H9 (cell line): ENCODE data around the gene KIF16B. TPM values are rescaled to one million over a fixed set of nuclear protein-coding genes. Genes with fewer than 3 reads are reported as not detected.

Experiments used
- DNase-seq: peaks from one replicate; pipeline ENCODE4 v3.0.0-alpha.2; 2017
- H2AFZ ChIP-seq: one replicate; pipeline ENCODE4 v1.6.1; 2013; ENCODE audit warnings: mild to moderate bottlenecking, low read length, control low read depth, moderate library complexity
- H2AK5ac ChIP-seq: 2 replicates; pipeline ENCODE4 v1.6.1; 2013; ENCODE audit warnings: low read length, control low read depth, mixed read lengths; ENCODE audit not compliant: insufficient read length
- H2BK120ac ChIP-seq: one replicate; pipeline ENCODE4 v1.6.1; 2013; ENCODE audit warnings: low read depth, mild to moderate bottlenecking, low read length, control low read depth, inconsistent platforms; ENCODE audit not compliant: poor library complexity, severe bottlenecking
- H2BK12ac ChIP-seq: 2 replicates; pipeline ENCODE4 v1.6.1; 2013; ENCODE audit warnings: low read length, control low read depth, mixed read lengths, low read depth; ENCODE audit not compliant: insufficient read length
- H2BK15ac ChIP-seq: 2 replicates; pipeline ENCODE4 v1.6.1; 2013; ENCODE audit warnings: low read depth, low read length, control low read depth
- H2BK20ac ChIP-seq: one replicate; pipeline ENCODE4 v1.6.1; 2013; ENCODE audit warnings: low read depth, mild to moderate bottlenecking, low read length, control low read depth, inconsistent platforms; ENCODE audit not compliant: poor library complexity, severe bottlenecking
- H2BK5ac ChIP-seq: 2 replicates; pipeline ENCODE4 v1.6.1; 2013; ENCODE audit warnings: low read length, control low read depth, mixed read lengths; ENCODE audit not compliant: insufficient read length
- H3K14ac ChIP-seq: 2 replicates; pipeline ENCODE4 v1.6.1; 2013; ENCODE audit warnings: low read length, control low read depth; ENCODE audit not compliant: insufficient read depth
- H3K18ac ChIP-seq: 2 replicates; pipeline ENCODE4 v1.6.1; 2013; ENCODE audit warnings: low read depth, mild to moderate bottlenecking, mixed read lengths, low read length, control low read depth; ENCODE audit not compliant: insufficient read length
- H3K23ac ChIP-seq: 2 replicates; pipeline ENCODE4 v1.6.1; 2013; ENCODE audit warnings: low read length, control low read depth, mixed read lengths, low read depth; ENCODE audit not compliant: insufficient read length
- H3K23me2 ChIP-seq: 2 replicates; pipeline ENCODE4 v1.6.1; 2013; ENCODE audit warnings: low read depth, mild to moderate bottlenecking, mixed read lengths, low read length, control low read depth; ENCODE audit not compliant: insufficient read length, poor library complexity, severe bottlenecking
- H3K27ac ChIP-seq: 2 replicates; pipeline ENCODE4 v1.5.1; 2013; ENCODE audit warnings: low read length, control low read depth, mixed read lengths, low read depth; ENCODE audit not compliant: insufficient read length
- H3K27me3 ChIP-seq: 2 replicates; pipeline ENCODE4 v1.6.1; 2013; ENCODE audit warnings: low read length, control low read depth, inconsistent platforms; ENCODE audit not compliant: insufficient read depth
- H3K4ac ChIP-seq: 2 replicates; pipeline ENCODE4 v1.6.1; 2013; ENCODE audit warnings: low read depth, mild to moderate bottlenecking, control low read depth, inconsistent platforms, low read length, moderate library complexity
- H3K4me1 ChIP-seq: 2 replicates; pipeline ENCODE4 v1.6.1; 2013; ENCODE audit warnings: low read length, control low read depth, inconsistent platforms; ENCODE audit not compliant: insufficient read depth
- H3K4me2 ChIP-seq: 2 replicates; pipeline ENCODE4 v1.6.1; 2013; ENCODE audit warnings: low read length, control low read depth, mixed read lengths; ENCODE audit not compliant: insufficient read length, insufficient read depth
- H3K56ac ChIP-seq: 2 replicates; pipeline ENCODE4 v1.6.1; 2013; ENCODE audit warnings: low read depth, mild to moderate bottlenecking, mixed read lengths, low read length, control low read depth; ENCODE audit not compliant: insufficient read length
- H3K79me1 ChIP-seq: 2 replicates; pipeline ENCODE4 v1.6.1; 2013; ENCODE audit warnings: low read depth, mild to moderate bottlenecking, moderate library complexity, low read length, control low read depth, inconsistent platforms; ENCODE audit not compliant: insufficient read depth, poor library complexity, severe bottlenecking
- H3K79me2 ChIP-seq: 2 replicates; pipeline ENCODE4 v1.6.1; 2013; ENCODE audit warnings: low read length, control low read depth, inconsistent platforms; ENCODE audit not compliant: insufficient read depth
- H3K9ac ChIP-seq: 2 replicates; pipeline ENCODE4 v1.6.1; 2013; ENCODE audit warnings: low read length, control low read depth, mixed read lengths; ENCODE audit not compliant: insufficient read length; ENCODE audit errors: extremely low read depth
- H3K9me3 ChIP-seq: one replicate; pipeline ENCODE4 v1.6.1; 2013; ENCODE audit warnings: low read depth, low read length, inconsistent platforms; ENCODE audit not compliant: control insufficient read depth
- H3T11ph ChIP-seq: one replicate; pipeline ENCODE4 v1.6.1; 2013; ENCODE audit warnings: mild to moderate bottlenecking, low read length, control low read depth, inconsistent platforms
- H4K20me1 ChIP-seq: one replicate; pipeline ENCODE4 v1.6.1; 2013; ENCODE audit not compliant: control insufficient read depth, insufficient read length, insufficient read depth
- H4K5ac ChIP-seq: 2 replicates; pipeline ENCODE4 v1.6.1; 2013; ENCODE audit warnings: low read depth, mild to moderate bottlenecking, mixed read lengths, low read length, control low read depth; ENCODE audit not compliant: insufficient read length
- H4K8ac ChIP-seq: replicated peaks from 2 replicates; pipeline ENCODE4 v1.6.1; 2013; ENCODE audit warnings: low read length, control low read depth, mixed read lengths, low read depth; ENCODE audit not compliant: insufficient read length
- H4K91ac ChIP-seq: 2 replicates; pipeline ENCODE4 v1.6.1; 2013; ENCODE audit warnings: low read depth, mild to moderate bottlenecking, moderate library complexity, mixed read lengths, low read length, control low read depth; ENCODE audit not compliant: insufficient read length
- H3K27ac Mint-ChIP-seq, 3 experiments: 2 replicates in 2 of 3; 3 replicates in 1 of 3; pipeline ENCODE4 v1.8.0; 2020 to 2021; ENCODE audit warnings: mixed read lengths in 3 of 3, mild to moderate bottlenecking in 1 of 3, moderate library complexity in 1 of 3
- H3K27me3 Mint-ChIP-seq: 2 replicates; pipeline ENCODE4 v1.8.0; 2021; ENCODE audit warnings: low read depth, mild to moderate bottlenecking, moderate library complexity, mixed read lengths
- H3K36me3 Mint-ChIP-seq, 3 experiments: 2 replicates in 2 of 3; 3 replicates in 1 of 3; pipeline ENCODE4 v1.8.0; 2020 to 2021; ENCODE audit warnings: low read depth in 3 of 3, mixed read lengths in 3 of 3; ENCODE audit not compliant: insufficient read depth in 1 of 3
- H3K4me1 Mint-ChIP-seq, 2 experiments: 2 replicates each; pipeline ENCODE4 v1.8.0; 2020; ENCODE audit warnings: mixed read lengths in 2 of 2
- H3K4me3 Mint-ChIP-seq, 2 experiments: 2 replicates in 1 of 2; 3 replicates in 1 of 2; pipeline ENCODE4 v1.8.0; 2020 to 2021; ENCODE audit warnings: mild to moderate bottlenecking in 2 of 2, mixed read lengths in 2 of 2, moderate library complexity in 1 of 2
- H3K9me3 Mint-ChIP-seq, 2 experiments: 2 replicates in 1 of 2; 3 replicates in 1 of 2; pipeline ENCODE4 v1.8.0; 2020; ENCODE audit warnings: mild to moderate bottlenecking in 2 of 2, mixed read lengths in 2 of 2, moderate library complexity in 1 of 2
- CTCF ChIP-seq: fragments of 200-600 bp; sonication (generic); conservative IDR thresholded peaks from 3 replicates; pipeline ENCODE4 v1.8.0; 2021; ENCODE audit warnings: antibody characterized with exemption, mild to moderate bottlenecking
- WGBS: extraction: QIAGEN DNeasy Blood & Tissue Kit; methylation state at CpG from one replicate; pipeline ENCODE4 v1.1.7; 2013; ENCODE audit warnings: missing lambda C conversion rate, low lambda C conversion rate, mixed read lengths; ENCODE audit not compliant: insufficient read length; ENCODE audit errors: extremely low coverage; 5-methylcytosine and 5-hydroxymethylcytosine counted together
- total RNA-seq: library from RNA; stranded (reverse); gene quantifications from 2 replicates; pipeline ENCODE4 v1.2.1, GENCODE V29; 2021

The KIF16B gene
- total RNA-seq, 1 experiment from 2014 or later: 7.4 TPM

- WGBS: no CpG with 5 or more reads among the region's 3 CpGs
- H2BK5ac ChIP-seq: no peak overlapping the region
- H2AFZ ChIP-seq: no peak overlapping the region
- H3K18ac ChIP-seq: no peak overlapping the region
- no peak overlapping the region for H2BK120ac ChIP-seq
- H3K4ac ChIP-seq: no peak overlapping the region
- no peak overlapping the region for H2AK5ac ChIP-seq
- H3K4me1 ChIP-seq: no peaks in the 10 kb centered on the region
- H3K4me2 ChIP-seq: no peak overlapping the region
- Mint-ChIP-seq H3K4me1 (peaks cover 5 to 6% of the 10 kb centered on the region in 2 experiments; a peak in 3 of 4 replicates), H3K27ac (no peak overlapping the region), H3K36me3 (peaks cover 9 to 19% (median 12%) of the 10 kb centered on the region in 3 experiments; a peak in 6 of 7 replicates), H3K9me3 (peaks cover 12 to 15% of the 10 kb centered on the region in 2 experiments), H3K4me3 (no peak overlapping the region), H3K27me3 (no peaks in the 10 kb centered on the region)
- no peaks in the 10 kb centered on the region for H3K79me2 ChIP-seq
- H3K79me1 ChIP-seq: no peaks in the 10 kb centered on the region
- no peak overlapping the region for H4K5ac ChIP-seq
- no peak overlapping the region for H4K8ac ChIP-seq
- H3K23me2 ChIP-seq: no peaks in the 10 kb centered on the region
- H2BK12ac ChIP-seq: no peak overlapping the region
- no peak overlapping the region for H4K91ac ChIP-seq
- no peak overlapping the region for H3K23ac ChIP-seq
- H3K9me3 ChIP-seq: no peaks in the 10 kb centered on the region
- H2BK15ac ChIP-seq: no peak overlapping the region
- H3K56ac ChIP-seq: no peak overlapping the region
- H3K9ac ChIP-seq: no peak overlapping the region
- no peaks in the 10 kb centered on the region for H3K27me3 ChIP-seq
- H3K14ac ChIP-seq: no peak overlapping the region
- no peak for DNase-seq
- H2BK20ac ChIP-seq: no peak overlapping the region
- no peaks in the 10 kb centered on the region for H4K20me1 ChIP-seq
- TF ChIP-seq CTCF: no peak
- no peak overlapping the region for H3T11ph ChIP-seq
- no peak overlapping the region for H3K27ac ChIP-seq
These were observed 135.1 kb downstream of the KIF16B start for GRCh38 chr20:16438100-16438499.
